Pancreas (tissue), 10 donors: ENCODE measurements around the gene COL19A1. TPM values are rescaled to one million over a fixed set of nuclear protein-coding genes. Genes with fewer than 3 reads are reported as not detected.

Experiments used
- ATAC-seq, 4 donors: fragments of 200-7000 bp; cut with Tn5 transposase; one replicate each; pipeline versions ENCODE4 v1.8.0 to v1.9.1; 2020; ENCODE audit warnings: mild to moderate bottlenecking in 4 of 4, moderate library complexity in 4 of 4
- DNase-seq, 6 donors: peaks; one replicate each; pipeline ENCODE4 v3.0.0-alpha.2; 2020
- FAIRE-seq: peaks from 2 replicates; lab custom pipeline; 2012; peaks lifted over from hg19 to GRCh38; lab: Jason Lieb, UNC
- H3K27ac ChIP-seq, 4 donors: fragments of 200-600 bp; sonication (generic); 1 replicate in 3 of 4; 2 replicates in 1 of 4; pipeline versions ENCODE4 v1.5.0 to v1.8.0; 2020
- H3K27me3 ChIP-seq, 4 donors: fragments of 200-600 bp; one replicate each; pipeline ENCODE4 v1.8.0; 2021
- H3K36me3 ChIP-seq, 3 donors: fragments of 200-600 bp; sonication (generic) in 1 of 3; one replicate each; pipeline versions ENCODE4 v1.5.0 to v1.8.0; 2020 to 2021
- H3K4me1 ChIP-seq, 3 donors: fragments of 200-600 bp; one replicate each; pipeline ENCODE4 v1.8.0; 2021
- H3K4me3 ChIP-seq, 4 donors: fragments of 200-600 bp; sonication (generic) in 2 of 4; one replicate each; pipeline versions ENCODE4 v1.5.0 to v1.8.0; 2020 to 2021
- H3K9me3 ChIP-seq, 4 donors: fragments of 200-600 bp; one replicate each; pipeline ENCODE4 v1.8.0; 2021
- WGBS, 2 donors: extraction: QIAGEN DNeasy Blood & Tissue Kit; methylation state at CpG; one replicate each; pipeline ENCODE4 v1.1.7; 2013; 5-methylcytosine and 5-hydroxymethylcytosine counted together
- intact Hi-C, 3 donors: fragments of 100-400 bp; cut with DNase I; formaldehyde crosslinking; loops; one replicate each; pipeline versions ENCODE4 v1.11.1 to v1.14.2; 2022
- polyA plus RNA-seq, 2 donors: library from polyadenylated mRNA; stranded (reverse); fragments of 200-250 nt; gene quantifications; one replicate each; pipeline ENCODE4 v1.2.3, GENCODE V29; 2013
- total RNA-seq, 6 donors: library from RNA; stranded (reverse); fragmentation: NEBNext Ultra II Directional in 4 of 6; extraction: Animal tissue kit (Norgen Biotek cat#: 25700) in 4 of 6; gene quantifications; one replicate each; pipeline versions ENCODE4 v1.2.1 to v1.2.4, GENCODE V29; 2021 to 2023
- TF ChIP-seq, protein P1 (sequence below), 4 donors: fragments of 200-600 bp; sonication (generic) in 3 of 4; IDR thresholded peaks; one replicate each; pipeline versions ENCODE4 v1.5.0 to v1.8.0; 2021; ENCODE audit warnings: antibody characterized with exemption in 4 of 4
- donor health status: healthy with polysubstance abuse.
- donor health status: DM: no; HTN: no; CAD: no; lungs with moderate emphysema.
- donor health status: DM: no; HTN: no; CAD: no.
- donor health status: control.
- donor health status: control.
- donor health status: Bipolar disorder and iron deficiency.
- donor health status: DM: yes; HTN: yes; CAD: no.
- donor health status: DM: no; HTN: no; CAD: no.
- donor health status: DM: no; HTN: no; CAD: no.
- donor health status: DM: yes; HTN: yes; CAD: no.

Gene COL19A1
- total and polyA plus RNA-seq, 8 donors = 0.04 to 0.86 (median 0.37) TPM

DNA sequence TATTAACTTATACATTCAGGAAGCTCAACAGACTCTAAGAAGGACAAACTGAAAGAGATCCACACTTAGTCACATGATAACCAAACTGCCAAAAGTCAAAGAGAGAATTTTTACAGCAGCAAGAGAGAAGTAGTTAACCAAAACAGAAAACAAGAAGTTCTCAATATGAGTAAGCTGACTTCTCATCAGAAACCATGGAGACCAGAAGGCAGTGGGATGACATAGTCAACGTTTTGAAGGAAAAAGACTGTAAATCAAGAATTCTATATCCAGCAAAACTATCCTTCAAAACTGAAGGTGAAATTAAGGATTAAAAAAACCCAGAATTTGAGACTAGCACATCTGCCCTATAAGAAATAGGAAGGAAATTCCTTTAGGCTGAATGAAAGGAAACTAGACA lies 60.4 kb downstream of the COL19A1 start:
- FAIRE-seq (no peak), ATAC-seq (no peak), DNase-seq (no peak)
- Histone ChIP-seq H3K36me3 (no peaks in the 10 kb centered on the region), H3K4me1 (no peaks in the 10 kb centered on the region), H3K9me3 (no peaks in the 10 kb centered on the region), H3K4me3 (no peak overlapping the region), H3K27ac (no peak overlapping the region), H3K27me3 (no peaks in the 10 kb centered on the region)
- TF ChIP-seq, protein P1, sequence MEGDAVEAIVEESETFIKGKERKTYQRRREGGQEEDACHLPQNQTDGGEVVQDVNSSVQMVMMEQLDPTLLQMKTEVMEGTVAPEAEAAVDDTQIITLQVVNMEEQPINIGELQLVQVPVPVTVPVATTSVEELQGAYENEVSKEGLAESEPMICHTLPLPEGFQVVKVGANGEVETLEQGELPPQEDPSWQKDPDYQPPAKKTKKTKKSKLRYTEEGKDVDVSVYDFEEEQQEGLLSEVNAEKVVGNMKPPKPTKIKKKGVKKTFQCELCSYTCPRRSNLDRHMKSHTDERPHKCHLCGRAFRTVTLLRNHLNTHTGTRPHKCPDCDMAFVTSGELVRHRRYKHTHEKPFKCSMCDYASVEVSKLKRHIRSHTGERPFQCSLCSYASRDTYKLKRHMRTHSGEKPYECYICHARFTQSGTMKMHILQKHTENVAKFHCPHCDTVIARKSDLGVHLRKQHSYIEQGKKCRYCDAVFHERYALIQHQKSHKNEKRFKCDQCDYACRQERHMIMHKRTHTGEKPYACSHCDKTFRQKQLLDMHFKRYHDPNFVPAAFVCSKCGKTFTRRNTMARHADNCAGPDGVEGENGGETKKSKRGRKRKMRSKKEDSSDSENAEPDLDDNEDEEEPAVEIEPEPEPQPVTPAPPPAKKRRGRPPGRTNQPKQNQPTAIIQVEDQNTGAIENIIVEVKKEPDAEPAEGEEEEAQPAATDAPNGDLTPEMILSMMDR (IDR thresholded peaks at IDR 0.05) = no peak
- 64 to 66% methylated on average over 1 of the region's 1 CpG for WGBS, 2 donors
- intact Hi-C loops = no loop called here

DNA sequence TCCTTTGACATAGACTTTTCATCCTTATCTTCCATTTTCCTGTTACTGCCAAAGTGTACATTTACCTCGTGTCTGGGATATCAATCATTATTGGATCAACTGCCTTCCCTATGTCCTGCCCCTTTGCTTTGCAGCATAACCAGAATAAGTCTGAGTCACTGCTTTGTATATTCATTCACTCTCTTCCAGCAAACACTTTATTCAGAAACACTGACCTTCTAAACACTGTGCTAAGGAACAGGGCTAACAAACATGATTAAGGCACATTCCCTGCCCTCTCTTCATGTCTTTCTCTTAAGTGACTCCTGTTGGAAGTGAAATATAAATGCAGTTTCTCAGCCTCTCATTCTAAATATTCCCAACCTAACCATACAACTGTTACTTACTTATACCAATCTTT lies 66.9 kb downstream of the COL19A1 start:
- DNase-seq = no peak

DNA sequence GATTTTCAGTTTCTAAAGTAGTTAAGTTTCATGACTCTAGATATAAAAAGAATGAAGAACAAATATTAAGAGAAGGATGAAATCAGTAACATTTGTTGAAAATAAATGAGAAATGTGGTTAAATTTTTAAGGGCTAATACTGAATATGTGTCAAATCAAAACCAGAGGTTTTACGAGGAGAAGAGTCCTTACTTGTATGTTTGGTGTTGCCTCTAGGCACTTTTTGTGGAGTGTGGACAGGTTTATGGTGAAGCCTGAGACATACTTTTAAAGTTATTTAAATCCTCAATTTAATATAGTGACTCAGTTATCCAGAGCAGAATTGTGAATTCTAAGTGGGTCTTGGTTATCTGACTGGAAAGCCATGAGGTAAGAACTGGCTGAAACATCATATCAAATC lies 68.7 kb downstream of the COL19A1 start:
- no peak overlapping the region for H3K4me3 ChIP-seq
- TF ChIP-seq, protein P1 (IDR thresholded peaks at IDR 0.05) = no peak
- no peak for FAIRE-seq
- no peaks in the 10 kb centered on the region for H3K36me3 ChIP-seq
- no peaks in the 10 kb centered on the region for H3K4me1 ChIP-seq
- H3K27me3 ChIP-seq = no peaks in the 10 kb centered on the region
- H3K27ac ChIP-seq = no peak overlapping the region
- no peak for DNase-seq
- 90 to 100% methylated on average over 1 of the region's 1 CpG for WGBS, 2 donors
- intact Hi-C loops = no loop called here
- ATAC-seq = no peak
- no peaks in the 10 kb centered on the region for H3K9me3 ChIP-seq

More for the DNA sequence above, 66.9 kb downstream of the COL19A1 start:
- Histone ChIP-seq H3K27ac (no peak overlapping the region), H3K4me3 (no peak overlapping the region), H3K27me3 (no peaks in the 10 kb centered on the region), H3K9me3 (no peaks in the 10 kb centered on the region), H3K4me1 (no peaks in the 10 kb centered on the region), H3K36me3 (no peaks in the 10 kb centered on the region)
- ATAC-seq (peak in 1 of 4 donors; percentile 53), FAIRE-seq (no peak)
- TF ChIP-seq, protein P1 (IDR thresholded peaks at IDR 0.05) = no peak
- intact Hi-C loops = no loop called here
- WGBS, 2 donors = 2 to 5% methylated on average over 1 of the region's 1 CpG

DNA sequence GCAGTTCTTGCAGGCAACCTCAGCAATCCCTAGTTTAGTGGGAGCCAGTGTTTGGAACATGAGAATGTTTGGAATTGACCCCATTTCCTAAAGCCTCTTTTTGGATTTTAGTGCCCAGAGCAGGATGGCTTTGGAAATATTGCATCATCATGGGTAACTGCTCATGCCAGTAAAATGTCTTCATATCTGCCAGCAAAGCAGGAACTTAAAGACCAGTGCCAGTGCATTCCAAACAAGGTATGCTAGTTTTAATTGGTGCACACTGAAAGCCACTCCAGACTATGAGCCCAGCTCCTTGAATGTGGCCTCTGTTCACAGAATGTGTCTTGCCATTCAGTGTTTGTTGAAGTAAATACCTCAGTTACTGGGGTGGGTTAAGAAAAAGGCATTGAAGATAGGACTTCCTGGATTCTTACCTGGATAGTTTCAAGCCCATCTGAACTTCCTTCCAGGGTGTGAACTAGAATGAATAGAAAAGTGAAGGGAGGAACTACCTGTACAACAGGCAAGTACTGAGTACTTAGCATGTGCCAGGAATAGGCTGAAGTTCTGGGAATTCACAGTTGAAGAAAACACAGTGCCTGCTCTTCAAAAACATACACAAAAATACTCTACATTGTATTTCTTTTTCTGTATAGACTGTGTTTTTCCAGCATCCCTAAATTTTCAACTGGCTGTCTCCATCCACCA lies 70.5 kb downstream of the COL19A1 start:
- Histone ChIP-seq H3K27ac (no peak overlapping the region), H3K36me3 (no peaks in the 10 kb centered on the region), H3K9me3 (no peaks in the 10 kb centered on the region), H3K4me3 (no peak overlapping the region), H3K4me1 (no peaks in the 10 kb centered on the region), H3K27me3 (no peaks in the 10 kb centered on the region)
- DNase-seq (peak in 1 of 6 donors; percentile 18), ATAC-seq (peak in 3 of 4 donors; percentile 75 to 80 (median 79)), FAIRE-seq (no peak)
- intact Hi-C loops = no loop called here
- TF ChIP-seq, protein P1 (IDR thresholded peaks at IDR 0.05) = no peak

DNA sequence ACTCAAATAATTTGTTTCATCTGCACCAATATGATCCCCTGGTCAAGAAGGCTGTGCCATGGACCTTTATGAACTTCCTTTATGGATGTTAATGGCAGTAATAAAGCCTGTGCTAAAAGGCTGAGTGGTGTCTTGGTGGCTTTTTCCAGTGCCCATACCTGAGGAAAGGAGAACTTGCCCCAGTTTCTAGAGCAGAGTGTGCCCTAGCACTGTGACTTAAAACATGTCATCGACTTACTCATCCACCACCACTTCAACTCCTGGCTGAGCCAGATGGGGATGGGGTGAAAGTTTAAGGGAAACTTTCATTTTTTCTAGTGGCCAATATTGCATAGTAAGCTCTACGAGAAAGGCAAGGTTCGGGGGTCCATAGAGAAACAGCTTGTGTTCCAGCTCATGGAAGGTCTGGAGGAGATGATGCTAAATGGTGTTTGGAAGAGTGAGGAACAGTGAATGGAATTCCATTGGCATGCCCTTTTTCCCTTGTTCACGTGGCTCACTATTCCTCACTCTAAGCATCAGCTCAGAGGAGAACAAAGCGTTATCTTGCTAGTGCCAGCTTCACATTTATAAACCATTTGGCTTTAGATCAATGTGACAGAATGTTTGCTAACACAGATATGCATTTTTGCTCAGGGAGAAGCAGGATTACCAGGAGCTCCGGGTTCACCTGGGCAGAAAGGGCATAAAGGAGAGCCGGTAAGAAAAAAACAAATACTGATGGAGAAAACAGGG lies 71.2 kb downstream of the COL19A1 start:
- Histone ChIP-seq H3K4me1 (no peaks in the 10 kb centered on the region), H3K4me3 (no peak overlapping the region), H3K36me3 (no peaks in the 10 kb centered on the region), H3K27ac (no peak overlapping the region), H3K27me3 (no peaks in the 10 kb centered on the region), H3K9me3 (no peaks in the 10 kb centered on the region)
- peak in 1 of 4 donors; percentile 32 for ATAC-seq
- WGBS, 2 donors = 50 to 51% methylated on average over 7 of the region's 7 CpGs
- intact Hi-C loops = no loop called here
- FAIRE-seq = no peak
- no peak for DNase-seq
- TF ChIP-seq, protein P1 (IDR thresholded peaks at IDR 0.05) = no peak
